ENCODE measurements around the gene NRN1.
"Not testable (repeated sequence)": the region's sequence is repeated elsewhere in the genome, so short reads cannot be mapped to it uniquely, and the experiment has no call there.

Gene NRN1

GRCh38 chr6:5979650-5980420 lies 26.9 kb downstream of the NRN1 start:
- DNase-seq = no peak

GRCh38 chr6:5976811-5977210 lies 29.9 kb downstream of the NRN1 start:
- DNase-seq = no peak

DNA sequence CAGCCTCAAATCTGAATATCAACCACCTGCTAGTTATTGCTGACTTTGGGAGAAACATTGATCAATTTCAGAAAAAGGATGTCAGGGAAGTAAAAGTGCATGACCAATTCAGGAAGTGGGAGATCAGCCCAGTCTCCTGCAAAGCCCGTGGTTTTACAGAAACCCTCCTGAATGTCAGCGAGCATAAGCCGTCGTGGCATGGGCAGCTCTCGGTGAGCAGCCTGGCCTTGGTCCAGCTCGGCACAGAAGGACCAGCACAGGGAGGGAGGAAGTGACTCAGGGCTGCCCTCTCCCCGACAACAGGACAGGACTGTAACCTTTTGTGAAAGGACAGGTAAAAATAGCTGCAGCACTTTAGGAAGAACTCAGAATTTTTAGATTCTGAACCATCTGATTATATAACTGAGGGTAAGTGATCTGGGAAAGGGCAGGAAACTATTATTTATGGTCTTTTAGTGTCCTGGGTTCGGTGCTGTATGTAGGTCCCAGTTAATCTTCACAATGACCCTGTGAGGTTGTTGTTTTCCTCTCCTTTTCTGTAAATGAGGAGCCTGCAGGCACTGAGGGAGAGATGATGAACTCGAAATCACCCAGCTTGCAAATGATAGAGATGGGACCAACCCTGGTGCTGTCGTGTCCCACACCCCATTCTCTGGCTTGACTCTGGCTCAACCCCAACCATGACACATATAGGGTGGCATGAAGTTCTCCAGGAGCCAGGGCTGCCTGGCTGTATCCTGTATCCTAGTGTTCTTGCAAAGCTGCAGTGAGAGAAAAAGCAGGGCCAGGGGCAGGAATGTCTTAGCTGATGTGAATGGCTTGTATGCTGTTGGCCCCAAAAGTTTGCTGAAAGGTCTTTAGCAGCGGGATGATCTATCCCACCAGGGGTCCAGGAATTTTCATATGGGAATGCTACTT lies 37.6 kb downstream of the NRN1 start:
- no peak for DNase-seq

GRCh38 chr6:5968036-5968435 lies 38.7 kb downstream of the NRN1 start:
- DNase-seq = not testable (repeated sequence)

DNA sequence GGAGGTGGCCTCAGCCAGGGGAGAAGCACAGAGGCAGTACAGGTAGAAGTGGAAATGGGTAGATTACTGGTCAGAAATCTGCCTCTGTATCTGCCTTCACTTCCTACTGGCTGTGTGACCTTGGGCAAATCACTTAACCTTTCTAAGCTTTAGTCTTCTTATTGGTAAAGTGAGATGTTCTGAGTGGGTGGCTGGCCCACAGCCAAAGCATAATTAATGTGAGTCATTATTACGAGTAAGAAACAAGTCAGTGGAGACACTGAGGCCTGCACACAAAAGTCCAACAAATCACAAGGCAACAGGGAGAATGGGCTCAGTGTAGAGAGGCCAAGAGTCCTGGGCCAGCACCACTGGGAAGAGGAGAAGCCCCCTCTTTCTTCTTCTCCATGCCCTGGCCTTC lies 39.1 kb downstream of the NRN1 start:
- DNase-seq = no peak

DNA sequence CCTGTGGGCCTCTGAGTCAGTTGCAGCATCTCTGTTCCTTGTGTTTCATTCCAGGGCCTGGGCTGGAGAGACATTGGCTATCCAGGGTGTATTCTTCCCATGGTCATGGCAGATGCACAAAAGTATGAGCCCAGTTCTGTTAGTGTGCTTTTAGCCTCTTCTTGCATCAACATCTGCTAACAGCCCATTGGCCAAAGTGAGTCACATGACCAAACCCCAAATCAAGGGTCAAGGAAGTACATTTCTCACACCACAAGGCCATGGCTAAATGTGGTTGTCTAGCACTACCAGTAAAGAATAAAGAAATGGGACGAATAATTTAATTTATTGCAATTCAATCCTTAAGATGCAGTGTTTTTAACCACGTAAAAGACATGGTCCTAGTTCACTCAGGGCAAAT lies 43.9 kb downstream of the NRN1 start:
- DNase-seq = no peak

DNA sequence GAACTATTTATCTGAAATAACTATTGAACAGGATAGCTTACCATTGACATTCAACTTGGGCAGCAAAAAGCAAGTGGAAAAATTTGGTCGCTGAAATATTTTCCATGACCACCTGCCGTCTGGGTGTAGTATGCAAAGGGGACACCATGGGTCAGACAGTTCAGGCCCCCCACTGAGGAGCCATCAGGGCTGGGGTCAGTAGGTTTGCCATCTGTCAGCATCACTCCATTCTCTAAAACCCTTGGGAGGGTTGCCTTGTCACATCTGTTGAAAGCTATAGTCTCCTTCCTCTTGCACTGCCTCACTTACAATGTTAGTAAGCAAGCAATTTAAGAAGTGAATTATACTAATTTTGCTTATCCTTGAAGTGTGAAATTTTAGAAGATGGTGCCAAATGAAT lies 44.9 kb downstream of the NRN1 start:
- no peak for DNase-seq

DNA sequence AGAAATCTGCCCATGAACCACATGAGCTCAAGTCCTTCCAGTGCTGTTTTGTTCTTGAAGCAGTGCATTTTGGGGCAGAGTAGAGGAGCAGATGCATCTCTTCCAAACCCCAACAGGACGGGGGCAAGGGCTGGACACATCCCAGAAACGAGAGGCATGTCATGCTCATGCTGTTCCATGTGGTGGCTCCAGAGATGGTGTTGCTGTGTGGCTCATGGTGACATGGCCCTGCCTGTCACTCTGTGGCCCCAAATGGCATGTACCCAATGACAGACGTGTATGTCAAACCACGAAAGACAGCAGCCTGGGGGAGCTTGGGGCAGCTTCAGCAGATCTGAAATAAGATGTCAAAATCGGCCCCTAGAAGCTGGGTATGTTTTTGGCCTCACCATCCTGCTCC lies 46.3 kb downstream of the NRN1 start:
- no peak for DNase-seq

DNA sequence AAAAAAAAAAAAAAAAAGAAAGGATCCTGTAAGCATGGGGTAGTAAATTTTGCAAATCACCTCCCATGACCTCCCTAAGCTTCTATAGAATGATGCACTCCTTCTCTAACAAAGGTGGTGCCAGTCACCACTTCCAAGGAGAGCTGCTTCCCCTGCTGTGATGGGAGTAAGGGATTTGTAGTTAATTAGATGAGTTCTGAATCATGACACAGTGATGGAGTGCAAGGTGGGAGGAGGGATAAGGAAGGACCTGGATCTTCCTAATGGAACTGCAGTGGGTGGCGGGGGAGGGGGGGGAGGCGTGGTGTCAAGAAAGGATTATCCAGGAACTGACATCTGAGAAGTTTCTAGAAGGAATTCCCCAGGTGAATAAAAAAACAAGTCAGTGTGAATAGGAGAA lies 47.8 kb downstream of the NRN1 start:
- no peak for DNase-seq

GRCh38 chr6:5956939-5957338 lies 49.8 kb downstream of the NRN1 start:
- DNase-seq = no peak

- no peak for DNase-seq
Observed at GRCh38 chr6:5950361-5950785, 56.4 kb downstream of the NRN1 start.

All from NCI-H2107 (cell line).